GM12865 (cell line): ENCODE data around the gene FUNDC2.

Experiments
- DNase-seq: peaks from one replicate; pipeline ENCODE4 v3.0.0; 2010; ENCODE audit warnings: low read depth
- H3K4me3 ChIP-seq: 2 replicates; pipeline ENCODE4 v1.5.1; 2011; ENCODE audit warnings: mild to moderate bottlenecking, low read depth, low read length, control low read depth
- CTCF ChIP-seq: IDR thresholded peaks from 2 replicates; pipeline ENCODE4 v1.5.1; 2011; ENCODE audit warnings: low read length, control low read depth, low read depth, inconsistent platforms; ENCODE audit not compliant: insufficient read depth; ENCODE audit errors: missing control alignments

The FUNDC2 gene

GRCh38 chrX:155056471-155056870 is 29.8 kb downstream of the FUNDC2 start:
- TF ChIP-seq CTCF = no peak
- no peak overlapping the region for H3K4me3 ChIP-seq
- no peak for DNase-seq

- DNase-seq = peak; percentile 72
- H3K4me3 ChIP-seq = peak overlapping the region; percentile 26; the same call in 1 of the 2 replicates
- peak; percentile 58 for TF ChIP-seq CTCF
These were observed 30.5 kb downstream of the FUNDC2 start for GRCh38 chrX:155056877-155057792.

- TF ChIP-seq CTCF = no peak
- DNase-seq = no peak
- no peak overlapping the region for H3K4me3 ChIP-seq
These were observed 35.1 kb downstream of the FUNDC2 start for GRCh38 chrX:155061760-155062159.

GRCh38 chrX:155065035-155065734 is 38.5 kb downstream of the FUNDC2 start:
- TF ChIP-seq CTCF = no peak
- no peak for DNase-seq
- H3K4me3 ChIP-seq = no peak overlapping the region

- H3K4me3 ChIP-seq = no peak overlapping the region
- DNase-seq = no peak
- no peak for TF ChIP-seq CTCF
These were observed 41.5 kb downstream of the FUNDC2 start for GRCh38 chrX:155068165-155068564.

GRCh38 chrX:155069414-155069813 is 42.8 kb downstream of the FUNDC2 start:
- DNase-seq = no peak
- no peak for TF ChIP-seq CTCF
- peak overlapping the region; percentile 86 for H3K4me3 ChIP-seq
